ENCODE data around the gene EXPH5.

EXPH5 gene

DNA sequence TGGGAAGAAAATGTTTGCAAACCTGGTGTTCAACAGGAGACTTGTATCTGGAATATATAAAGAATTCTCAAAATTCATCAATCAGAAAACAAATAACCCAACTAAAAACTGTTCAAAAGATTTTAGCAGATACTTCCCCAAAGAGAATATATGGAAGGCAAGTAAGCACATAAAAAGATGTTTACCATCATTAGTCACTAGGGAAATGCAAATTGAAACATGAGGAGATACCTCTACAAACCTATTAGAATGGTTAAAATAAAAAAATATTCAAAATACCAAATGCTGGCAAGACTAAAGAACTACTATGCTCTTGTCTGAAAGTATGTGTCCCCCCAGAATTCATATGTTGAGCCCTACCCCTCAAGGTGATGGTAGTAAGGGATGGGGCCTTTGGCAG lies 8.6 kb downstream of the EXPH5 start:
- TF ChIP-seq, protein P1, sequence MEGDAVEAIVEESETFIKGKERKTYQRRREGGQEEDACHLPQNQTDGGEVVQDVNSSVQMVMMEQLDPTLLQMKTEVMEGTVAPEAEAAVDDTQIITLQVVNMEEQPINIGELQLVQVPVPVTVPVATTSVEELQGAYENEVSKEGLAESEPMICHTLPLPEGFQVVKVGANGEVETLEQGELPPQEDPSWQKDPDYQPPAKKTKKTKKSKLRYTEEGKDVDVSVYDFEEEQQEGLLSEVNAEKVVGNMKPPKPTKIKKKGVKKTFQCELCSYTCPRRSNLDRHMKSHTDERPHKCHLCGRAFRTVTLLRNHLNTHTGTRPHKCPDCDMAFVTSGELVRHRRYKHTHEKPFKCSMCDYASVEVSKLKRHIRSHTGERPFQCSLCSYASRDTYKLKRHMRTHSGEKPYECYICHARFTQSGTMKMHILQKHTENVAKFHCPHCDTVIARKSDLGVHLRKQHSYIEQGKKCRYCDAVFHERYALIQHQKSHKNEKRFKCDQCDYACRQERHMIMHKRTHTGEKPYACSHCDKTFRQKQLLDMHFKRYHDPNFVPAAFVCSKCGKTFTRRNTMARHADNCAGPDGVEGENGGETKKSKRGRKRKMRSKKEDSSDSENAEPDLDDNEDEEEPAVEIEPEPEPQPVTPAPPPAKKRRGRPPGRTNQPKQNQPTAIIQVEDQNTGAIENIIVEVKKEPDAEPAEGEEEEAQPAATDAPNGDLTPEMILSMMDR (conservative IDR thresholded peaks at IDR 0.05; ENCODE audit: low read depth, low read length): no peak
- no peak overlapping the region for H3K4me3 ChIP-seq (ENCODE audit: low read depth, low read length)
- no peak for DNase-seq (ENCODE audit: low read depth)

DNA sequence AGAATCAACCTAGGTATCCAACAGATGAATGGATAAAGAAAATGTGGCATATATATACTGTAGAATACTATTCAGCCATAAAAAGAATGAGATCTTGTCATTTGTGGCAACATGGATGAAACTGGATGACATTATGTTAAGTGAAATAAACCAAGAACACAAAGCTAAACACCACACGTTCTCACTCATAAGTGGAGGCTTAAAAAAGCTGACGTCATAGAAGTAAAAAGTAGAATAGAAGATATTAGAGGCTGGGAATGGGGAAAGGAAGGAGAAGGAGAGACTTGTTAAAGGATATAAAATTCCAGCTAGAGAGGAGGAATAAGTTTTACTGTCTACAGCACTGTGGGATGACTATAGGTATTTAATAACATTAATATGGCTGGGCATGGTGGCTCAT lies 12.9 kb downstream of the EXPH5 start:
- no peak overlapping the region for H3K4me3 ChIP-seq (ENCODE audit: low read depth, low read length)
- no peak for DNase-seq (ENCODE audit: low read depth)
- TF ChIP-seq, protein P1 (conservative IDR thresholded peaks at IDR 0.05; ENCODE audit: low read depth, low read length): no peak

DNA sequence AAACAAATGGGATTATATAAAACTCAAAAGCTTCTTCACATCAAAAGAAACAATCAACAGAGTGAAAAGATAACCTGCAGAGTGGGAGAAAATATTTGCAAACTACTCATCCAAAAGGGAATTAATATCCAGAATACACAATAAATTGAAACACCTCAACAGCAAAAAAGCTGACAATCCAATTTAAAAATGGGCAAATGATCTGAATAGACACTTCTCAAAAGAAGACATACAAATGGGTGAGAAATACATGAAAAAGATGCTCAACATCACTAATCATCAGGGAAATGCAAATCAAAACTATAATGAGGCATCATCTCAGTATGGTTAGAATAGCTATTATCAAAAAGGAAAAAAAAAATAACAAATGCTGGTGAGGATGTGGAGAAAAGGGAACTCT lies 13.5 kb downstream of the EXPH5 start:
- no peak overlapping the region for H3K4me3 ChIP-seq (ENCODE audit: low read depth, low read length)
- TF ChIP-seq, protein P1 (conservative IDR thresholded peaks at IDR 0.05; ENCODE audit: low read depth, low read length): no peak
- no peak for DNase-seq (ENCODE audit: low read depth)

DNA sequence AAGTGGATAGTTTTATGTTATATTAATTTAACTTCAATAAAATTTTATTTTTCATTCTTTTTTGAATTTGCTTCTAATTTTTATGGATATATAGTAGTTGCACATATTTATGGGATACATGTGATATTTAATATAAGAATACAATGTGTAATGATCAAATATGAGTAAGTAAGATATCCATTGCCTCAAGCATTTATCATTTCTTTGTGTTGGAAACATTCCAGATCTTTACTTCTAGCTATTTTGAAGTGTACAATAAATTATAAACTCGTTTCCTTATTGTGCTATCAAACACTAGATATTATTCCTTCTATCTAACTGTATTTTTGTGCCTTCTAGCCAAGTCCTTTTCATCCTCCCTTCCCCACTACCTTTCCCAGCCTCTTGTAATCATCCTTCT lies 17.0 kb downstream of the EXPH5 start:
- TF ChIP-seq, protein P1 (conservative IDR thresholded peaks at IDR 0.05; ENCODE audit: low read depth, low read length): no peak

DNA sequence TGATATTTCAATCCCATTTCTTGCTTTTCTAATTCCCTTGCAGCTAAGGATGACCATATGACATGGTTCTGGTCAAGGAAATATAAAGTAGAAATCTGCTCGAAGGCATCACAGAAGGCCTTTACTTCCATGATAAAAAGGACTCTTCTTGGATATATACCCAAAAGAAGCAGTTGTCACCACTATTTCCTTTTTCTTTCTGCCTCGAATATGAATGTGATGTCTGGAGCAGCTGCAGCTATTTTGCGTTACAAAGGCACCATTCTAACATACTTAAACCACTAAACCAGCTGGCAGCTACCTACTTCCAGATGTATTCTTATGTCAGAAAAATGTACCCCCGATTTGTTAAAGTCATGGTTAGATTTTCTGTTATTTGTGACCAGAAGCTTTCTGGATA lies 18.9 kb downstream of the EXPH5 start:
- DNase-seq (ENCODE audit: low read depth): no peak
- no peak overlapping the region for H3K4me3 ChIP-seq (ENCODE audit: low read depth, low read length)
- TF ChIP-seq, protein P1 (conservative IDR thresholded peaks at IDR 0.05; ENCODE audit: low read depth, low read length): no peak

More for the DNA sequence above, 17.0 kb downstream of the EXPH5 start:
- no peak overlapping the region for H3K4me3 ChIP-seq (ENCODE audit: low read depth, low read length)
- no peak for DNase-seq (ENCODE audit: low read depth)

DNA sequence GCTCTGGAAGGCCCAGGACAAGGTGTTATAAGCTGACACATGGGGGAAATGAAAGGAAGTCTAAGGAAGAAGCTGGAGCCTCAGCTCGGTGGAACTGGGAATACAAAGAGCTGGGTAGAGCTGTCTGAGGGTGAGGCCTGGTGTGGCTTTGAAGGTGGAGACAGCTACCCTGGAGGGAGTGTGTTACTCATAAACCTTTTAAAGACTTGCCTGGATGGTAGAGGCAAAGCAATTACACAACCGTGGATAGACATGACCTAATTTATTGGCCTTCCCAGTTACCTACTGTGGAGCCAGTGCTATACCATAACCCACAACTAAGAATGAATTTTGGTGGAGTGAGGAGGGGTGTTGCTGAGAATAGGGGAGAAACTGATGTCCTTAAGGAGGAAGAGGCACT lies 22.6 kb downstream of the EXPH5 start:
- TF ChIP-seq, protein P1 (conservative IDR thresholded peaks at IDR 0.05; ENCODE audit: low read depth, low read length): no peak

DNA sequence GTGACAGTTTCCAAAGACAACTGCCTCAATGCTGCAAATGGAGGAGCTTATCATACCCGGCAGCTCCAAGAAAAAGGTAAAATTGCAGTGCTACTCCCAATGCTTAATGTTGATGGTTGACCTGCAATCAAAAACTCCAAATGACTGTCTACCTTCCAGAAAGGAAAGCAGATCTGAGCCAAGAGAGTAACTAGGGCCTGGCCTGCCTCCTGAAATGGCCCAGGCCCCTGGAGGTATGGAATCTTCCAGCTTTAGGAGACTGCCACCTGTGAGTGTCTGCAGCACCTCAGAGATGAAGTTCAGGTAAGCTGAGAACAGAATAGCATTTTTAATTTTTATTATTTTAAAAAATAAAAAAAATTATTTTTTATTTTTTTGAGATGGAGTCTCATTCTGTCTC lies 23.7 kb downstream of the EXPH5 start:
- TF ChIP-seq, protein P1 (conservative IDR thresholded peaks at IDR 0.05; ENCODE audit: low read depth, low read length): no peak
- no peak overlapping the region for H3K4me3 ChIP-seq (ENCODE audit: low read depth, low read length)
- DNase-seq (ENCODE audit: low read depth): no peak

More for the DNA sequence above, 22.6 kb downstream of the EXPH5 start:
- no peak for DNase-seq (ENCODE audit: low read depth)
- no peak overlapping the region for H3K4me3 ChIP-seq (ENCODE audit: low read depth, low read length)
